IMR-90 (cell line): Measurements from ENCODE around the gene DLG4. TPM values are rescaled to one million over a fixed set of nuclear protein-coding genes. Genes with fewer than 3 reads are reported as not detected.

Source experiments
- ATAC-seq: fragments of 200-7000 bp; cut with Tn5 transposase; 2 replicates; pipeline ENCODE4 v1.9.1; 2020; ENCODE audit warnings: low read depth, mild to moderate bottlenecking, moderate library complexity
- BruUV-seq: library from RNA; stranded (reverse); fragments of 400-500 nt; replicated peaks from 2 replicates; lab custom pipeline; 2021; lab: Mats Ljungman, UMichigan
- CTCF ChIA-PET: fragments of 300-600 bp; formaldehyde crosslinking; extraction: SDS; loops from one replicate; lab custom pipeline; 2021; ENCODE audit warnings: antibody characterized with exemption; lab: Yijun Ruan, JAX
- POLR2A ChIA-PET: fragments of 300-600 bp; sonication (Branson Sonifier 250); formaldehyde crosslinking; loops from one replicate; lab custom pipeline; 2022; ENCODE audit warnings: antibody characterized with exemption; ENCODE audit not compliant: unreplicated experiment; lab: Charles Lee
- DNase-seq: peaks from one replicate; pipeline ENCODE4 v3.0.0; 2013
- H2AFZ ChIP-seq: replicated peaks from 2 replicates; pipeline ENCODE3; 2013; ENCODE audit warnings: low read length, mild to moderate bottlenecking; ENCODE audit not compliant: poor library complexity
- H2AK5ac ChIP-seq: 2 replicates; pipeline ENCODE4 v1.6.1; 2013; ENCODE audit warnings: low read depth, low read length, inconsistent platforms
- H2AK9ac ChIP-seq: replicated peaks from 2 replicates; pipeline ENCODE3; 2013; ENCODE audit warnings: mild to moderate bottlenecking, low read depth, low read length, moderate library complexity; ENCODE audit not compliant: poor library complexity
- H2BK120ac ChIP-seq: 2 replicates; pipeline ENCODE4 v1.6.1; 2013; ENCODE audit warnings: low read depth, low read length, inconsistent platforms
- H2BK15ac ChIP-seq: 3 replicates; pipeline ENCODE4 v1.6.1; 2013; ENCODE audit warnings: low read depth, low read length, inconsistent platforms
- H2BK20ac ChIP-seq: 2 replicates; pipeline ENCODE4 v1.6.1; 2013; ENCODE audit warnings: low read depth, mild to moderate bottlenecking, inconsistent platforms, low read length, moderate library complexity
- H2BK5ac ChIP-seq: 2 replicates; pipeline ENCODE4 v1.6.1; 2013; ENCODE audit warnings: mild to moderate bottlenecking, low read depth, low read length, inconsistent platforms; ENCODE audit not compliant: poor library complexity, severe bottlenecking
- H3K14ac ChIP-seq: replicated peaks from 2 replicates; pipeline ENCODE4 v1.6.1; 2013; ENCODE audit warnings: low read depth, low read length, inconsistent platforms
- H3K18ac ChIP-seq: 2 replicates; pipeline ENCODE4 v1.6.1; 2013; ENCODE audit warnings: low read depth, low read length, control low read depth
- H3K23ac ChIP-seq: 2 replicates; pipeline ENCODE4 v1.6.1; 2013; ENCODE audit warnings: low read depth, low read length, inconsistent platforms
- H3K27ac ChIP-seq: 2 replicates; pipeline ENCODE4 v1.5.1; 2013; ENCODE audit warnings: mild to moderate bottlenecking, control low read depth, low read length; ENCODE audit not compliant: insufficient read depth
- H3K27me3 ChIP-seq: 2 replicates; pipeline ENCODE4 v1.6.1; 2013; ENCODE audit warnings: low read length; ENCODE audit not compliant: control insufficient read depth, insufficient read depth
- H3K36me3 ChIP-seq: 2 replicates; pipeline ENCODE4 v1.6.1; 2013; ENCODE audit warnings: low read length, mixed read lengths; ENCODE audit not compliant: control insufficient read depth, insufficient read depth
- H3K4ac ChIP-seq: 2 replicates; pipeline ENCODE4 v1.6.1; 2013; ENCODE audit warnings: low read depth, low read length, inconsistent platforms
- H3K4me1 ChIP-seq: 2 replicates; pipeline ENCODE4 v1.6.1; 2013; ENCODE audit warnings: low read length, mixed read lengths; ENCODE audit not compliant: control insufficient read depth, insufficient read depth
- H3K4me2 ChIP-seq: 2 replicates; pipeline ENCODE4 v1.6.1; 2013; ENCODE audit warnings: low read depth, mild to moderate bottlenecking, control low read depth, low read length, moderate library complexity
- H3K4me3 ChIP-seq: 2 replicates; pipeline ENCODE4 v1.5.1; 2013; ENCODE audit warnings: low read depth, mild to moderate bottlenecking, control low read depth, low read length, moderate library complexity; ENCODE audit not compliant: insufficient read depth
- H3K56ac ChIP-seq: 2 replicates; pipeline ENCODE4 v1.6.1; 2013; ENCODE audit warnings: low read length, inconsistent platforms; ENCODE audit not compliant: insufficient read depth; ENCODE audit errors: extremely low read depth
- H3K79me1 ChIP-seq, 2 experiments: 2 replicates each; pipeline ENCODE4 v1.6.1; 2013; ENCODE audit warnings: low read length in 2 of 2, inconsistent platforms in 1 of 2, low read depth in 1 of 2
- H3K9ac ChIP-seq: 2 replicates; pipeline ENCODE4 v1.6.1; 2013; ENCODE audit warnings: low read depth, low read length, control low read depth
- H3K9me1 ChIP-seq: 2 replicates; pipeline ENCODE4 v1.6.1; 2013; ENCODE audit warnings: low read length, inconsistent platforms; ENCODE audit not compliant: insufficient read depth
- H3K9me3 ChIP-seq: 2 replicates; pipeline ENCODE4 v1.6.1; 2013; ENCODE audit warnings: low read length; ENCODE audit not compliant: control insufficient read depth, insufficient read depth
- H4K20me1 ChIP-seq: 2 replicates; pipeline ENCODE4 v1.6.1; 2013; ENCODE audit warnings: low read length, inconsistent platforms; ENCODE audit not compliant: insufficient read depth
- H4K5ac ChIP-seq: 2 replicates; pipeline ENCODE4 v1.6.1; 2013; ENCODE audit warnings: mild to moderate bottlenecking, low read depth, low read length, control low read depth
- H4K8ac ChIP-seq, 2 experiments: 2 replicates each; pipeline ENCODE4 v1.6.1; 2013; ENCODE audit warnings: low read depth in 2 of 2, low read length in 2 of 2, control low read depth in 1 of 2, inconsistent platforms in 1 of 2
- H4K91ac ChIP-seq: 2 replicates; pipeline ENCODE4 v1.6.1; 2013; ENCODE audit warnings: low read depth, low read length, inconsistent platforms; ENCODE audit not compliant: insufficient read depth
- BHLHE40 ChIP-seq: fragments of 150-350 bp; IDR thresholded peaks from 2 replicates; pipeline ENCODE4 v1.6.1; 2016; ENCODE audit warnings: mild to moderate bottlenecking, low read depth, low read length
- CEBPB ChIP-seq: IDR thresholded peaks from 2 replicates; pipeline ENCODE4 v1.6.1; 2012; ENCODE audit warnings: low read depth, low read length, improper control_type of control experiment
- CHD1 ChIP-seq: IDR thresholded peaks from 2 replicates; pipeline ENCODE4 v1.6.1; 2012; ENCODE audit warnings: low read depth, low read length, improper control_type of control experiment
- FOS ChIP-seq: fragments of 150-350 bp; IDR thresholded peaks from 2 replicates; pipeline ENCODE4 v1.6.1; 2016; ENCODE audit warnings: low read depth, low read length
- MAFK ChIP-seq: IDR thresholded peaks from 2 replicates; pipeline ENCODE4 v1.6.1; 2012; ENCODE audit warnings: low read depth, low read length, improper control_type of control experiment
- MAZ ChIP-seq: IDR thresholded peaks from 2 replicates; pipeline ENCODE4 v1.6.1; 2012; ENCODE audit warnings: low read depth, mild to moderate bottlenecking, low read length, improper control_type of control experiment, moderate library complexity, borderline replicate concordance
- MXI1 ChIP-seq: IDR thresholded peaks from 2 replicates; pipeline ENCODE4 v1.6.1; 2012; ENCODE audit warnings: low read depth, mild to moderate bottlenecking, low read length, moderate library complexity, borderline replicate concordance
- NFE2L2 ChIP-seq: fragments of 150-350 bp; IDR thresholded peaks from 2 replicates; pipeline ENCODE4 v1.6.1; 2016; ENCODE audit warnings: low read depth, mild to moderate bottlenecking, low read length
- POLR2A ChIP-seq: IDR thresholded peaks from 2 replicates; pipeline ENCODE4 v1.6.1; 2012; ENCODE audit warnings: mild to moderate bottlenecking, low read depth, low read length
- RAD21 ChIP-seq: IDR thresholded peaks from 2 replicates; pipeline ENCODE4 v1.6.1; 2012; ENCODE audit warnings: low read length, improper control_type of control experiment
- RCOR1 ChIP-seq: IDR thresholded peaks from 2 replicates; pipeline ENCODE4 v1.6.1; 2012; ENCODE audit warnings: mild to moderate bottlenecking, low read length, improper control_type of control experiment; ENCODE audit not compliant: insufficient replicate concordance
- RFX5 ChIP-seq: IDR thresholded peaks from 2 replicates; pipeline ENCODE4 v1.8.0; 2012; ENCODE audit warnings: low read depth, mild to moderate bottlenecking, low read length, moderate library complexity
- SMC3 ChIP-seq: fragments of 150-350 bp; IDR thresholded peaks from 2 replicates; pipeline ENCODE4 v1.6.1; 2016; ENCODE audit warnings: low read depth, mild to moderate bottlenecking, antibody characterized with exemption, low read length, moderate library complexity
- USF2 ChIP-seq: fragments of 150-350 bp; IDR thresholded peaks from 2 replicates; pipeline ENCODE4 v1.6.1; 2017; ENCODE audit warnings: mild to moderate bottlenecking, antibody characterized with exemption, low read length, low read depth
- WGBS, 2 experiments: methylation state at CpG; one replicate each; pipeline versions ENCODE4 v1.1.5 to v1.1.7; 2013; ENCODE audit warnings: missing lambda C conversion rate in 2 of 2; ENCODE audit not compliant: insufficient read length in 1 of 2; ENCODE audit errors: extremely low coverage in 2 of 2; 5-methylcytosine and 5-hydroxymethylcytosine counted together
- dilution Hi-C: fragments of 300-500 bp; cut with HindIII; formaldehyde crosslinking; loops from one replicate; pipeline ENCODE4 v1.14.3; 2018; ENCODE audit warnings: low sequenced_read_pairs; ENCODE audit not compliant: unreplicated experiment
- in situ Hi-C: fragments of 300-500 bp; cut with MboI; formaldehyde crosslinking; loops from 3 replicates; pipeline ENCODE4 v1.14.3; 2019; ENCODE audit warnings: low sequenced_read_pairs, inconsistent platforms, mixed read lengths
- intact Hi-C: fragments of 100-400 bp; cut with micrococcal nuclease; formaldehyde crosslinking; loops from 2 replicates; pipeline ENCODE4 v1.10.0; 2022
- polyA plus RNA-seq, 3 experiments: library from polyadenylated mRNA; depleted of rRNA; stranded (reverse); fragments of >200 nt; gene quantifications; 2 replicates each; pipeline ENCODE4 v1.2.3, GENCODE V29; 2012; ENCODE audit warnings: low replicate concordance in 1 of 3
- total RNA-seq: library from RNA; depleted of rRNA; stranded (reverse); fragments of >200 nt; gene quantifications from 2 replicates; pipeline ENCODE4 v1.2.3, GENCODE V29; 2012
- TF ChIP-seq, protein P1 (sequence below): fragments of 150-350 bp; IDR thresholded peaks from 2 replicates; pipeline ENCODE4 v1.6.1; 2016; ENCODE audit warnings: low read depth, mild to moderate bottlenecking, low read length, moderate library complexity, borderline replicate concordance
- TF ChIP-seq, protein P2 (sequence below): conservative IDR thresholded peaks from 2 replicates; pipeline ENCODE4 v1.5.1; 2012; ENCODE audit warnings: mild to moderate bottlenecking, low read depth, low read length, improper control_type of control experiment

DLG4 gene
- total and polyA plus RNA-seq, 2 of the 4 experiments (the other 2 are of a cell fraction): 8.2 to 30.5 TPM

GRCh38 chr17:7218166-7218565 is 1.5 kb downstream of the DLG4 start:
- Histone ChIP-seq H2BK20ac (no peak overlapping the region), H3K79me1 (peaks cover 12 to 88% of the 10 kb centered on the region in 2 experiments), H4K20me1 (peaks cover 64% of the 10 kb centered on the region), H3K4me2 (peak overlapping the region; percentile 96), H3K27ac (peak overlapping the region; percentile 88), H3K14ac (peak overlapping the region; percentile 92), H3K9me3 (no peaks in the 10 kb centered on the region), H3K23ac (peak overlapping the region; percentile 73; the same call in 1 of the 2 replicates), H2AFZ (peak overlapping the region; percentile 94), H3K4me1 (peaks cover 28% of the 10 kb centered on the region), H2BK5ac (peak overlapping the region; percentile 87), H3K9me1 (peaks cover 28% of the 10 kb centered on the region), H2BK15ac (peak overlapping the region; percentile 69; the same call in 2 of the 3 replicates), H2AK9ac (peak overlapping the region; percentile 89), H3K4ac (peak overlapping the region; percentile 93), H2BK120ac (peak overlapping the region; percentile 79; the same call in 1 of the 2 replicates), H4K8ac (peak overlapping the region; percentile 71 to 99), H4K5ac (peak overlapping the region; percentile 91), H3K4me3 (no peak overlapping the region), H3K56ac (peak overlapping the region; percentile 36; the same call in 1 of the 2 replicates), H2AK5ac (peak overlapping the region; percentile 21), H4K91ac (peak overlapping the region; percentile 91), H3K36me3 (peaks cover 22% of the 10 kb centered on the region), H3K27me3 (no peaks in the 10 kb centered on the region), H3K18ac (peak overlapping the region; percentile 76; the same call in 1 of the 2 replicates), H3K9ac (peak overlapping the region; percentile 86)
- CTCF ChIA-PET: no interaction called here
- dilution Hi-C loops: no loop called here
- no TSS peak for BruUV-seq
- in situ Hi-C loops: no loop called here
- intact Hi-C loops: no loop called here
- POLR2A ChIA-PET: interaction anchor here (0.6 kb wide), 1 partner anchor 386 kb away, joined by 9 read pairs; no protein-coding TSS in a partner anchor
- WGBS, 2 experiments: 75% methylated on average over 2 of the region's 6 CpGs; no CpG with 5 or more reads in 1 of the 2 experiments
- ATAC-seq (no peak), DNase-seq (no peak)
- TF ChIP-seq MXI1: no peak
- no peak for TF ChIP-seq POLR2A
- no peak for TF ChIP-seq FOS
- no peak for TF ChIP-seq RFX5
- TF ChIP-seq RCOR1: no peak
- TF ChIP-seq CHD1: no peak
- TF ChIP-seq CEBPB: no peak
- no peak for TF ChIP-seq MAFK
- no peak for TF ChIP-seq MAZ
- TF ChIP-seq RAD21: no peak
- no peak for TF ChIP-seq NFE2L2
- TF ChIP-seq, protein P1, sequence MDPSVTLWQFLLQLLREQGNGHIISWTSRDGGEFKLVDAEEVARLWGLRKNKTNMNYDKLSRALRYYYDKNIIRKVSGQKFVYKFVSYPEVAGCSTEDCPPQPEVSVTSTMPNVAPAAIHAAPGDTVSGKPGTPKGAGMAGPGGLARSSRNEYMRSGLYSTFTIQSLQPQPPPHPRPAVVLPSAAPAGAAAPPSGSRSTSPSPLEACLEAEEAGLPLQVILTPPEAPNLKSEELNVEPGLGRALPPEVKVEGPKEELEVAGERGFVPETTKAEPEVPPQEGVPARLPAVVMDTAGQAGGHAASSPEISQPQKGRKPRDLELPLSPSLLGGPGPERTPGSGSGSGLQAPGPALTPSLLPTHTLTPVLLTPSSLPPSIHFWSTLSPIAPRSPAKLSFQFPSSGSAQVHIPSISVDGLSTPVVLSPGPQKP: no peak
- TF ChIP-seq, protein P2, sequence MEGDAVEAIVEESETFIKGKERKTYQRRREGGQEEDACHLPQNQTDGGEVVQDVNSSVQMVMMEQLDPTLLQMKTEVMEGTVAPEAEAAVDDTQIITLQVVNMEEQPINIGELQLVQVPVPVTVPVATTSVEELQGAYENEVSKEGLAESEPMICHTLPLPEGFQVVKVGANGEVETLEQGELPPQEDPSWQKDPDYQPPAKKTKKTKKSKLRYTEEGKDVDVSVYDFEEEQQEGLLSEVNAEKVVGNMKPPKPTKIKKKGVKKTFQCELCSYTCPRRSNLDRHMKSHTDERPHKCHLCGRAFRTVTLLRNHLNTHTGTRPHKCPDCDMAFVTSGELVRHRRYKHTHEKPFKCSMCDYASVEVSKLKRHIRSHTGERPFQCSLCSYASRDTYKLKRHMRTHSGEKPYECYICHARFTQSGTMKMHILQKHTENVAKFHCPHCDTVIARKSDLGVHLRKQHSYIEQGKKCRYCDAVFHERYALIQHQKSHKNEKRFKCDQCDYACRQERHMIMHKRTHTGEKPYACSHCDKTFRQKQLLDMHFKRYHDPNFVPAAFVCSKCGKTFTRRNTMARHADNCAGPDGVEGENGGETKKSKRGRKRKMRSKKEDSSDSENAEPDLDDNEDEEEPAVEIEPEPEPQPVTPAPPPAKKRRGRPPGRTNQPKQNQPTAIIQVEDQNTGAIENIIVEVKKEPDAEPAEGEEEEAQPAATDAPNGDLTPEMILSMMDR: no peak
- no peak for TF ChIP-seq BHLHE40
- no peak for TF ChIP-seq USF2
- no peak for TF ChIP-seq SMC3
